Uterus (tissue), 2 donors: Measurements from ENCODE around the gene COPE.

Source experiments
- CTCF ChIP-seq, 4 experiments: fragments of 200-600 bp in 2 of 4; fragments of 450-650 bp in 2 of 4; sonication (generic) in 2 of 4; IDR thresholded peaks; one replicate each; pipeline ENCODE4 v1.5.1; 2016 to 2019; ENCODE audit warnings: antibody characterized with exemption in 4 of 4, mild to moderate bottlenecking in 2 of 4, moderate library complexity in 1 of 4
- POLR2A ChIP-seq, 2 donors: fragments of 450-650 bp; IDR thresholded peaks; one replicate each; pipeline ENCODE4 v1.6.1; 2016; ENCODE audit warnings: antibody characterized with exemption in 2 of 2, mild to moderate bottlenecking in 1 of 2, moderate library complexity in 1 of 2

- no peak for TF ChIP-seq POLR2A (IDR thresholded peaks at IDR 0.05)
- no peak for TF ChIP-seq CTCF (IDR thresholded peaks at IDR 0.05)
These were observed 30.7 kb upstream of the COPE start for GRCh38 chr19:18949858-18950257.
